Esophagus squamous epithelium (tissue), 5 donors: ENCODE results near the gene TNPO3. TPM values are rescaled to one million over a fixed set of nuclear protein-coding genes. Genes with fewer than 3 reads are reported as not detected.

Experiments
- DNase-seq: peaks from one replicate; lab custom pipeline; 2025; lab: John Stamatoyannopoulos, UW
- H3K27ac ChIP-seq, 4 donors: fragments of 200-600 bp; sonication (generic); one replicate each; pipeline ENCODE4 v1.5.1; 2016 to 2019; ENCODE audit warnings: mild to moderate bottlenecking in 1 of 4
- H3K27me3 ChIP-seq, 4 donors: fragments of 200-600 bp; sonication (generic); 1 replicate in 3 of 4; 2 replicates in 1 of 4; pipeline versions ENCODE4 v1.5.1 to v1.6.0; 2017 to 2021; ENCODE audit warnings: antibody characterized with exemption in 1 of 4
- H3K36me3 ChIP-seq, 3 donors: fragments of 200-600 bp; sonication (generic); one replicate each; pipeline ENCODE4 v1.5.1; 2016 to 2019
- H3K4me1 ChIP-seq, 3 donors: fragments of 200-600 bp; sonication (generic); one replicate each; pipeline ENCODE4 v1.5.1; 2017 to 2019
- H3K4me3 ChIP-seq, 4 donors: fragments of 200-600 bp; sonication (generic); 1 replicate in 3 of 4; 2 replicates in 1 of 4; pipeline ENCODE4 v1.5.1; 2016 to 2019; ENCODE audit warnings: mild to moderate bottlenecking in 2 of 4, moderate library complexity in 1 of 4
- H3K9me3 ChIP-seq, 3 donors: fragments of 200-600 bp; sonication (generic); one replicate each; pipeline ENCODE4 v1.5.1; 2016 to 2019
- CTCF ChIP-seq, 6 experiments: fragments of 450-650 bp in 4 of 6; fragments of 200-600 bp in 2 of 6; sonication (generic) in 2 of 6; IDR thresholded peaks; one replicate each; pipeline ENCODE4 v1.5.1; 2016 to 2019; ENCODE audit warnings: antibody characterized with exemption in 6 of 6, mild to moderate bottlenecking in 4 of 6, moderate library complexity in 4 of 6
- POLR2A ChIP-seq, 4 donors: fragments of 450-650 bp; IDR thresholded peaks; one replicate each; pipeline ENCODE4 v1.6.1; 2017; ENCODE audit warnings: antibody characterized with exemption in 4 of 4, mild to moderate bottlenecking in 4 of 4, moderate library complexity in 3 of 4
- WGBS, 2 donors: methylation state at CpG; one replicate each; pipeline ENCODE4 v1.1.5; 2018; 5-methylcytosine and 5-hydroxymethylcytosine counted together
- intact Hi-C: fragments of 100-400 bp; cut with DNase I; formaldehyde crosslinking; loops from one replicate; pipeline ENCODE4 v1.15.0; 2022
- total RNA-seq, 4 donors: library from RNA; depleted of rRNA; stranded (reverse); fragments of >200 nt; gene quantifications; one replicate each; pipeline ENCODE4 v1.1.0, GENCODE V29; 2016
- donor health status: DM: yes; HTN: yes; CAD: no.

TNPO3 gene
- total RNA-seq, 4 donors from 2014 or later: 26.4 to 49.6 (median 39.3) TPM

GRCh38 chr7:128941323-128941890 is 113.5 kb downstream of the TNPO3 start:
- no peak for DNase-seq
- H3K27ac ChIP-seq: peak overlapping the region in 2 of 4 donors; percentile 32 to 83

GRCh38 chr7:128940494-128941322 is 114.2 kb downstream of the TNPO3 start:
- peaks cover 0 to 41% (median 0%) of the 10 kb centered on the region in 4 donors for H3K27me3 ChIP-seq
- peak overlapping the region in 2 of 4 donors; percentile 67 to 88 for H3K4me3 ChIP-seq
- WGBS, 2 donors: 69 to 78% methylated on average over 5 to 10 of the region's 20 CpGs
- TF ChIP-seq CTCF (IDR thresholded peaks at IDR 0.05): no peak
- no peak for TF ChIP-seq POLR2A (IDR thresholded peaks at IDR 0.05)
- peak; percentile 28 for DNase-seq
- no peaks in the 10 kb centered on the region for H3K9me3 ChIP-seq
- peak overlapping the region in 3 of 4 donors; percentile 7 to 83 (median 78) for H3K27ac ChIP-seq
- peaks cover 4 to 40% (median 7%) of the 10 kb centered on the region in 3 donors for H3K4me1 ChIP-seq
- intact Hi-C loops: no loop called here
- H3K36me3 ChIP-seq: peaks cover 0 to 20% (median 0%) of the 10 kb centered on the region in 3 donors

More at GRCh38 chr7:128941323-128941890, 113.5 kb downstream of the TNPO3 start:
- H3K36me3 ChIP-seq: peaks cover 0 to 27% (median 0%) of the 10 kb centered on the region in 3 donors
- peaks cover 4 to 40% (median 7%) of the 10 kb centered on the region in 3 donors for H3K4me1 ChIP-seq
- no peak for TF ChIP-seq POLR2A (IDR thresholded peaks at IDR 0.05)
- no peak for TF ChIP-seq CTCF (IDR thresholded peaks at IDR 0.05)
- H3K4me3 ChIP-seq: peak overlapping the region in 1 of 4 donors; percentile 88
- peaks cover 0 to 41% (median 0%) of the 10 kb centered on the region in 4 donors for H3K27me3 ChIP-seq
- intact Hi-C loops: no loop called here
- no peaks in the 10 kb centered on the region for H3K9me3 ChIP-seq
- WGBS, 2 donors: 78 to 82% methylated on average over 7 to 10 of the region's 15 CpGs

GRCh38 chr7:128939861-128940410 is 115.0 kb downstream of the TNPO3 start:
- peak overlapping the region in 2 of 4 donors; percentile 67 to 88 for H3K4me3 ChIP-seq
- DNase-seq: no peak
- no peaks in the 10 kb centered on the region for H3K9me3 ChIP-seq
- H3K36me3 ChIP-seq: peaks cover 0 to 12% (median 0%) of the 10 kb centered on the region in 3 donors
- no peak for TF ChIP-seq CTCF (IDR thresholded peaks at IDR 0.05)
- TF ChIP-seq POLR2A (IDR thresholded peaks at IDR 0.05): no peak
- H3K4me1 ChIP-seq: peaks cover 4 to 40% (median 7%) of the 10 kb centered on the region in 3 donors
- H3K27me3 ChIP-seq: peaks cover 0 to 46% (median 0%) of the 10 kb centered on the region in 4 donors
- peak overlapping the region in 3 of 4 donors; percentile 15 to 83 (median 78) for H3K27ac ChIP-seq
- intact Hi-C loops: no loop called here
- 74 to 100% methylated on average over 1 to 2 of the region's 18 CpGs for WGBS, 2 donors

GRCh38 chr7:128939075-128939860 is 115.6 kb downstream of the TNPO3 start:
- no peaks in the 10 kb centered on the region for H3K9me3 ChIP-seq
- intact Hi-C loops: no loop called here
- DNase-seq: no peak
- H3K36me3 ChIP-seq: peaks cover 0 to 8% (median 0%) of the 10 kb centered on the region in 3 donors
- peak overlapping the region; percentile 57 to 88 (median 64) for H3K4me3 ChIP-seq
- H3K27me3 ChIP-seq: peaks cover 0 to 53% (median 0%) of the 10 kb centered on the region in 4 donors
- TF ChIP-seq POLR2A (IDR thresholded peaks at IDR 0.05) (no peak), CTCF (IDR thresholded peaks at IDR 0.05) (no peak)
- peaks cover 4 to 40% (median 7%) of the 10 kb centered on the region in 3 donors for H3K4me1 ChIP-seq
- 48% methylated on average over 4 of the region's 7 CpGs; no CpG with 5 or more reads in 1 of the 2 donors for WGBS, 2 donors
- H3K27ac ChIP-seq: peak overlapping the region; percentile 43 to 83 (median 73)
